Lung (tissue), 12 donors: ENCODE data around the gene DDX1. TPM values are rescaled to one million over a fixed set of nuclear protein-coding genes. Genes with fewer than 3 reads are reported as not detected.

ENCODE experiments used
- ATAC-seq: fragments of 200-7000 bp; cut with Tn5 transposase; one replicate; pipeline ENCODE4 v1.9.1; 2020; ENCODE audit warnings: moderate number of reproducible peaks; ENCODE audit not compliant: insufficient read depth, low FRiP score
- DNase-seq, 3 donors: peaks; one replicate each; pipeline ENCODE4 v3.0.0-alpha.2; 2013 to 2017
- H3K27ac ChIP-seq, 2 donors: one replicate each; pipeline ENCODE4 v1.5.1; 2013; ENCODE audit warnings: mild to moderate bottlenecking in 2 of 2, moderate library complexity in 2 of 2, control low read depth in 1 of 2, inconsistent platforms in 1 of 2, low read depth in 1 of 2, low read length in 1 of 2
- H3K27me3 ChIP-seq, 3 donors: one replicate each; pipeline ENCODE4 v1.5.1; 2013; ENCODE audit warnings: low read length in 2 of 3; ENCODE audit not compliant: control insufficient read depth in 3 of 3, insufficient read depth in 3 of 3
- H3K36me3 ChIP-seq, 4 donors: one replicate each; pipeline ENCODE4 v1.5.1; 2013; ENCODE audit warnings: low read length in 4 of 4, mild to moderate bottlenecking in 1 of 4, moderate library complexity in 1 of 4; ENCODE audit not compliant: control insufficient read depth in 4 of 4, insufficient read depth in 4 of 4
- H3K4me1 ChIP-seq, 5 donors: one replicate each; pipeline ENCODE4 v1.5.1; 2013; ENCODE audit warnings: low read length in 5 of 5, mild to moderate bottlenecking in 2 of 5, moderate library complexity in 1 of 5; ENCODE audit not compliant: control insufficient read depth in 5 of 5, insufficient read depth in 5 of 5
- H3K4me3 ChIP-seq: one replicate; pipeline ENCODE4 v1.5.1; 2013; ENCODE audit warnings: mild to moderate bottlenecking, control low read depth, moderate library complexity
- H3K9ac ChIP-seq, 2 donors: one replicate each; pipeline ENCODE4 v1.5.1; 2013; ENCODE audit warnings: low read length in 2 of 2, control low read depth in 1 of 2; ENCODE audit not compliant: insufficient read depth in 1 of 2
- H3K9me3 ChIP-seq, 4 donors: one replicate each; pipeline ENCODE4 v1.5.1; 2013; ENCODE audit warnings: low read length in 3 of 4, mild to moderate bottlenecking in 1 of 4, moderate library complexity in 1 of 4; ENCODE audit not compliant: control insufficient read depth in 4 of 4, insufficient read depth in 3 of 4
- CTCF ChIP-seq: IDR thresholded peaks from 2 replicates; pipeline ENCODE4 v1.5.1; 2012; ENCODE audit warnings: mild to moderate bottlenecking; ENCODE audit errors: control extremely low read depth, extremely low read depth
- WGBS, 2 donors: extraction: QIAGEN DNeasy Blood & Tissue Kit; methylation state at CpG; one replicate each; pipeline ENCODE4 v1.1.7; 2013; 5-methylcytosine and 5-hydroxymethylcytosine counted together
- polyA plus RNA-seq, 2 donors: library from polyadenylated mRNA; stranded (reverse); fragments of 200-250 nt; gene quantifications; one replicate each; pipeline ENCODE4 v1.2.1, GENCODE V29; 2013
- total RNA-seq, 2 donors: library from RNA; depleted of rRNA in 1 of 2; stranded (reverse); fragments of >200 nt in 1 of 2; gene quantifications; one replicate each; pipeline ENCODE4 v1.2.1, GENCODE V29; 2014 to 2021
- donor health status: control.
- donor health status: control.
- donor health status: Bipolar disorder and iron deficiency.
- donor health status: healthy.
- donor health status: DM: yes; HTN: yes; CAD: no.

DDX1 gene
- total and polyA plus RNA-seq, 4 donors, result 53.7 to 85.2 (median 60.5) TPM

- H3K4me3 ChIP-seq, result no peak overlapping the region
- H3K27ac ChIP-seq, result no peak overlapping the region
- peaks cover 0 to 10% (median 2%) of the 10 kb centered on the region in 4 donors for H3K9me3 ChIP-seq
- no peak for TF ChIP-seq CTCF
- 83 to 91% methylated on average over 9 of the region's 9 CpGs for WGBS, 2 donors
- H3K9ac ChIP-seq, result no peak overlapping the region
- ATAC-seq, result no peak
- no peaks in the 10 kb centered on the region for H3K4me1 ChIP-seq
- H3K27me3 ChIP-seq, result peaks cover 0 to 2% (median 0%) of the 10 kb centered on the region in 3 donors
- no peak for DNase-seq
- no peaks in the 10 kb centered on the region for H3K36me3 ChIP-seq
Observed at GRCh38 chr2:15645720-15646385, 54.2 kb downstream of the DDX1 start.

GRCh38 chr2:15646661-15647060 lies 55.0 kb downstream of the DDX1 start:
- Histone ChIP-seq H3K9me3 (peaks cover 0 to 4% (median 2%) of the 10 kb centered on the region in 4 donors), H3K4me3 (no peak overlapping the region), H3K4me1 (no peaks in the 10 kb centered on the region), H3K9ac (no peak overlapping the region), H3K36me3 (no peaks in the 10 kb centered on the region), H3K27ac (no peak overlapping the region), H3K27me3 (peaks cover 0 to 2% (median 0%) of the 10 kb centered on the region in 3 donors)
- WGBS, 2 donors, result 92 to 95% methylated on average over 6 of the region's 6 CpGs
- no peak for TF ChIP-seq CTCF
- ATAC-seq, result no peak
- DNase-seq, result no peak

- no peak overlapping the region for H3K4me3 ChIP-seq
- H3K4me1 ChIP-seq, result no peaks in the 10 kb centered on the region
- DNase-seq (no peak), ATAC-seq (no peak)
- WGBS, 2 donors, result 88 to 91% methylated on average over 18 of the region's 18 CpGs
- H3K27me3 ChIP-seq, result peaks cover 0 to 2% (median 0%) of the 10 kb centered on the region in 3 donors
- H3K27ac ChIP-seq, result no peak overlapping the region
- H3K9me3 ChIP-seq, result no peaks in the 10 kb centered on the region
- no peaks in the 10 kb centered on the region for H3K36me3 ChIP-seq
- no peak overlapping the region for H3K9ac ChIP-seq
- no peak for TF ChIP-seq CTCF
Observed at GRCh38 chr2:15647622-15648590, 56.2 kb downstream of the DDX1 start.
